Mucosa of descending colon (tissue), 3 donors: ENCODE results near the gene CRY1. TPM values are rescaled to one million over a fixed set of nuclear protein-coding genes. Genes with fewer than 3 reads are reported as not detected.
A peak's percentile ranks its signal among the peaks of the same experiment; 100 is the strongest.

Experiments used
- ATAC-seq: fragments of 200-7000 bp; cut with Tn5 transposase; one replicate; pipeline ENCODE4 v1.9.1; 2020; ENCODE audit warnings: mild to moderate bottlenecking, moderate library complexity
- DNase-seq, 3 donors: peaks; one replicate each; pipeline ENCODE4 v3.0.0-alpha.2; 2020
- H3K36me3 ChIP-seq: fragments of 200-600 bp; one replicate; pipeline ENCODE4 v1.8.0; 2021; ENCODE audit warnings: low read depth, mild to moderate bottlenecking
- H3K4me1 ChIP-seq: fragments of 200-600 bp; one replicate; pipeline ENCODE4 v1.8.0; 2021; ENCODE audit warnings: low read depth, mild to moderate bottlenecking
- H3K4me3 ChIP-seq: fragments of 200-600 bp; one replicate; pipeline ENCODE4 v1.8.0; 2021; ENCODE audit warnings: mild to moderate bottlenecking
- H3K9me3 ChIP-seq: fragments of 200-600 bp; one replicate; pipeline ENCODE4 v1.8.0; 2021; ENCODE audit warnings: mild to moderate bottlenecking
- CTCF ChIP-seq: fragments of 200-600 bp; IDR thresholded peaks from one replicate; pipeline ENCODE4 v1.8.0; 2022; ENCODE audit warnings: antibody characterized with exemption, mild to moderate bottlenecking
- intact Hi-C, 2 donors: fragments of 100-400 bp; cut with DNase I in 1 of 2; cut with micrococcal nuclease in 1 of 2; formaldehyde crosslinking; loops; one replicate each; pipeline versions ENCODE4 v1.11.0 to v1.11.1; 2022; cut with DNase I, micrococcal nuclease
- total RNA-seq, 3 donors: library from RNA; stranded (reverse); fragmentation: NEBNext Ultra II Directional in 2 of 3; extraction: Animal tissue kit (Norgen Biotek cat#: 25700) in 2 of 3; gene quantifications; one replicate each; pipeline versions ENCODE4 v1.2.1 to v1.2.4, GENCODE V29; 2021 to 2023
- donor health status: DM: no; HTN: no; CAD: no; lungs with moderate emphysema.
- donor health status: DM: no; HTN: no; CAD: no.
- donor health status: DM: no; HTN: yes; CAD: no.

Gene CRY1
- total RNA-seq, 3 donors from 2014 or later = 11.4 to 22.8 (median 15.5) TPM

- Histone ChIP-seq H3K4me3 (no peak overlapping the region), H3K9me3 (no peaks in the 10 kb centered on the region), H3K4me1 (peaks cover 12% of the 10 kb centered on the region), H3K36me3 (no peaks in the 10 kb centered on the region)
- no peak for TF ChIP-seq CTCF
- intact Hi-C loops = no loop called here
- ATAC-seq (no peak), DNase-seq (no peak)
Observed at GRCh38 chr12:106984588-106985137, 108.7 kb downstream of the CRY1 start.

GRCh38 chr12:106982229-106982628, 111.1 kb downstream of the CRY1 start:
- ATAC-seq (no peak), DNase-seq (no peak)
- TF ChIP-seq CTCF = no peak
- Histone ChIP-seq H3K9me3 (no peaks in the 10 kb centered on the region), H3K36me3 (no peaks in the 10 kb centered on the region), H3K4me1 (peaks cover 19% of the 10 kb centered on the region), H3K4me3 (no peak overlapping the region)
- intact Hi-C loops = no loop called here

GRCh38 chr12:106981788-106982187, 111.6 kb downstream of the CRY1 start:
- Histone ChIP-seq H3K4me1 (peaks cover 19% of the 10 kb centered on the region), H3K36me3 (no peaks in the 10 kb centered on the region), H3K4me3 (no peak overlapping the region), H3K9me3 (no peaks in the 10 kb centered on the region)
- ATAC-seq (no peak), DNase-seq (no peak)
- no peak for TF ChIP-seq CTCF
- intact Hi-C loops = no loop called here

GRCh38 chr12:106980944-106981343, 112.4 kb downstream of the CRY1 start:
- no peak overlapping the region for H3K4me3 ChIP-seq
- TF ChIP-seq CTCF = no peak
- ATAC-seq (no peak), DNase-seq (no peak)
- no peaks in the 10 kb centered on the region for H3K9me3 ChIP-seq
- peaks cover 16% of the 10 kb centered on the region for H3K4me1 ChIP-seq
- H3K36me3 ChIP-seq = no peaks in the 10 kb centered on the region
- intact Hi-C loops = no loop called here

GRCh38 chr12:106978035-106978800, 115.1 kb downstream of the CRY1 start:
- DNase-seq (peak; percentile 61 to 89 (median 72)), ATAC-seq (peak; percentile 54)
- Histone ChIP-seq H3K4me3 (no peak overlapping the region), H3K4me1 (peaks cover 31% of the 10 kb centered on the region), H3K36me3 (no peaks in the 10 kb centered on the region), H3K9me3 (no peaks in the 10 kb centered on the region)
- intact Hi-C loops = no loop called here
- no peak for TF ChIP-seq CTCF
